Measurements from ENCODE around the gene CMSS1.
A peak's percentile ranks its signal among the peaks of the same experiment; 100 is the strongest.

CMSS1 gene

GRCh38 chr3:99875929-99876841 is 58.5 kb downstream of the CMSS1 start:
- H3K4me3 ChIP-seq (replicated peaks; ENCODE audit: low read depth, low read length): peak overlapping the region; percentile 70
- TF ChIP-seq CTCF (IDR thresholded peaks at IDR 0.05; ENCODE audit: low read depth, low read length, missing control alignments): no peak
- no peak for DNase-seq (ENCODE audit: extremely low read depth, low read depth)

GRCh38 chr3:99877031-99877579 is 59.4 kb downstream of the CMSS1 start:
- peak overlapping the region; percentile 70; the same call in 1 of the 2 replicates for H3K4me3 ChIP-seq (replicated peaks; ENCODE audit: low read depth, low read length)
- DNase-seq (ENCODE audit: extremely low read depth, low read depth): no peak

DNA sequence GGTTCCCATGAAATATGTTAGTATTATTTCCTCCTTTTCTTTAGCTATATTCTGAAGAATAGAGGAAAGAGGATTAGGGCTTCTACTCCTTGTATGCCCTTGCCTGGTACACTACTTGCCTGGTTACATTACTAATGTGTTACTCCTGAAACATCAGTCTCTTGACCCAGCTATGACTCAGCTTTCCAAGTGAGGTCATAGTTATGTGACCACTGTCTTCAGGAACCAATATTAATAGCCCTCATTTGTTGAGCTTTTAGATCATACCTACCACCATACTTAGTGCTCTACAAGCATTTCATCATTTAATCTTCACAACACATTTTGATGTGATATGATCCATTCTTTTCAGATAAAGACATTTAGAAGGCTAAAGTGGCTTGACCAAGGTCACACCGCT is 60.3 kb downstream of the CMSS1 start:
- TF ChIP-seq CTCF (IDR thresholded peaks at IDR 0.05; ENCODE audit: low read depth, low read length, missing control alignments): no peak
- H3K4me3 ChIP-seq (replicated peaks; ENCODE audit: low read depth, low read length): no peak overlapping the region
- no peak for DNase-seq (ENCODE audit: extremely low read depth, low read depth)

More at GRCh38 chr3:99877031-99877579, 59.4 kb downstream of the CMSS1 start:
- TF ChIP-seq CTCF (IDR thresholded peaks at IDR 0.05; ENCODE audit: low read depth, low read length, missing control alignments): no peak

DNA sequence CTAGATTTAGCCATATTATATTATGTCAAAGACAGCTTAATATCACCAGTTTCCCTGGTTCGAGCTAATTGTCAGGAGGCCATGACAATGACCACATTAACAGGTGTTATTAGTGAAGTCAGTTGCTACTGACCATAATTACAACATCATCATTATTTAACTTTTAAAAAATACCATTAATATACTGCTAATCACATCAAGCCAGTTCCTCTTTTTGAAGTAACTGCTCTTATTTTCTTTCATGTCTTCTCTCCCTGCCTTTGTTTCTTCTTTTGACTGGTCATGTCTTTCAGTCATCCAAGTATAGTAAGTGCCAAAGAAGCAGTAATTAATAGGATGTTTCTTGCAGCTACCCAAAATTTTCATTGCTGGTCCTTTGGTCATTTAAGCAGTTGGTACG is 61.6 kb downstream of the CMSS1 start:
- no peak for TF ChIP-seq CTCF (IDR thresholded peaks at IDR 0.05; ENCODE audit: low read depth, low read length, missing control alignments)
- H3K4me3 ChIP-seq (replicated peaks; ENCODE audit: low read depth, low read length): no peak overlapping the region
- no peak for DNase-seq (ENCODE audit: extremely low read depth, low read depth)

GRCh38 chr3:99881121-99881524 is 63.5 kb downstream of the CMSS1 start:
- no peak for DNase-seq (ENCODE audit: extremely low read depth, low read depth)
- no peak for TF ChIP-seq CTCF (IDR thresholded peaks at IDR 0.05; ENCODE audit: low read depth, low read length, missing control alignments)

GRCh38 chr3:99882436-99883137 is 64.9 kb downstream of the CMSS1 start:
- H3K4me3 ChIP-seq (replicated peaks; ENCODE audit: low read depth, low read length): no peak overlapping the region
- TF ChIP-seq CTCF (IDR thresholded peaks at IDR 0.05; ENCODE audit: low read depth, low read length, missing control alignments): no peak
- no peak for DNase-seq (ENCODE audit: extremely low read depth, low read depth)

More at GRCh38 chr3:99881121-99881524, 63.5 kb downstream of the CMSS1 start:
- H3K4me3 ChIP-seq (replicated peaks; ENCODE audit: low read depth, low read length): no peak overlapping the region
